GM12892 (cell line): Measurements from ENCODE around the gene DCLK2.

Experiments
- POLR2A ChIP-seq: IDR thresholded peaks from 2 replicates; pipeline ENCODE4 v1.6.1; 2011; ENCODE audit warnings: low read depth, low read length, control low read depth
- POLR2AphosphoS5 ChIP-seq: IDR thresholded peaks from 2 replicates; pipeline ENCODE4 v1.6.1; 2011; ENCODE audit warnings: low read depth, low read length, control low read depth
- TAF1 ChIP-seq: IDR thresholded peaks from 2 replicates; pipeline ENCODE4 v1.6.1; 2011; ENCODE audit warnings: low read depth, mild to moderate bottlenecking, control low read depth, low read length, borderline replicate concordance

- TF ChIP-seq POLR2A (no peak), POLR2AphosphoS5 (no peak), TAF1 (no peak)
Observed at GRCh38 chr4:150161109-150161508, 82.9 kb downstream of the DCLK2 start.
